SK-N-SH (cell line): ENCODE measurements around the gene PLK1. TPM values are rescaled to one million over a fixed set of nuclear protein-coding genes. Genes with fewer than 3 reads are reported as not detected.

ENCODE experiments used
- CTCF ChIA-PET: fragments of 300-600, 350-600 bp; formaldehyde crosslinking; extraction: SDS; loops from one replicate; lab custom pipeline; 2021; lab: Yijun Ruan, JAX
- POLR2A ChIA-PET: fragments of 350-600 bp; sonication (Branson Sonifier 250); formaldehyde crosslinking; extraction: SDS; loops from one replicate; lab custom pipeline; 2020; ENCODE audit warnings: antibody characterized with exemption, inconsistent platforms; lab: Yijun Ruan, JAX
- DNase-seq: peaks from one replicate; pipeline ENCODE4 v3.0.0; 2012
- H2AFZ ChIP-seq: fragments of 200-600 bp; sonication (generic); 2 replicates; pipeline ENCODE4 v1.8.1; 2016; ENCODE audit warnings: antibody characterized with exemption, mild to moderate bottlenecking, low read depth
- H3F3A ChIP-seq: fragments of 200-600 bp; sonication (generic); replicated peaks from 2 replicates; pipeline ENCODE3; 2016; ENCODE audit warnings: antibody characterized with exemption, mild to moderate bottlenecking; ENCODE audit not compliant: insufficient read depth
- H3K27ac ChIP-seq, 2 experiments: fragments of 200-500 bp in 1 of 2; fragments of 200-600 bp in 1 of 2; sonication (Bioruptor generic) in 1 of 2; sonication (generic), shearing (Covaris generic) in 1 of 2; 2 replicates each; pipeline versions ENCODE4 v1.5.1 to v1.6.1; 2014 to 2016; ENCODE audit warnings: low read depth in 2 of 2, inconsistent platforms in 1 of 2, low read length in 1 of 2, mild to moderate bottlenecking in 1 of 2, mixed read lengths in 1 of 2
- H3K27me3 ChIP-seq: fragments of 200-600 bp; sonication (generic), shearing (Covaris generic); 2 replicates; pipeline ENCODE4 v1.6.1; 2016; ENCODE audit warnings: mixed run types; ENCODE audit not compliant: insufficient read depth
- H3K36me3 ChIP-seq, 2 experiments: fragments of 200-500 bp in 1 of 2; fragments of 200-600 bp in 1 of 2; sonication (Bioruptor generic) in 1 of 2; sonication (generic) in 1 of 2; replicated peaks in 1 of 2; 2 replicates each; pipeline versions ENCODE3 to v1.5.1; 2014 to 2016; ENCODE audit warnings: low read length in 1 of 2, mild to moderate bottlenecking in 1 of 2; ENCODE audit not compliant: insufficient read depth in 2 of 2, control insufficient read depth in 1 of 2
- H3K4me1 ChIP-seq, 2 experiments: fragments of 200-500 bp in 1 of 2; fragments of 200-600 bp in 1 of 2; sonication (Bioruptor generic) in 1 of 2; sonication (generic), shearing (Covaris generic) in 1 of 2; 2 replicates each; pipeline versions ENCODE4 v1.5.1 to v1.6.1; 2014 to 2016; ENCODE audit warnings: low read depth in 1 of 2, low read length in 1 of 2, mixed run types in 1 of 2; ENCODE audit not compliant: insufficient read depth in 2 of 2, control insufficient read depth in 1 of 2
- H3K4me2 ChIP-seq: fragments of 200-600 bp; sonication (generic), shearing (Covaris generic); 2 replicates; pipeline ENCODE4 v1.6.1; 2017; ENCODE audit warnings: mixed run types
- H3K4me3 ChIP-seq, 2 experiments: fragments of 200-500 bp in 1 of 2; fragments of 200-600 bp in 1 of 2; sonication (Bioruptor generic) in 1 of 2; sonication (generic), shearing (Covaris generic) in 1 of 2; 2 replicates each; pipeline versions ENCODE4 v1.5.1 to v1.8.1; 2014 to 2016; ENCODE audit warnings: low read depth in 2 of 2, inconsistent platforms in 1 of 2, low read length in 1 of 2, mild to moderate bottlenecking in 1 of 2, mixed read lengths in 1 of 2, moderate library complexity in 1 of 2
- H3K79me2 ChIP-seq: fragments of 200-600 bp; sonication (generic); 2 replicates; pipeline ENCODE4 v1.8.1; 2017; ENCODE audit warnings: mild to moderate bottlenecking; ENCODE audit not compliant: insufficient read depth
- H3K9ac ChIP-seq: fragments of 200-600 bp; sonication (generic); 2 replicates; pipeline ENCODE4 v1.6.1; 2017; ENCODE audit warnings: mixed run types
- H3K9me2 ChIP-seq: fragments of 200-600 bp; sonication (generic); 2 replicates; pipeline ENCODE4 v1.6.1; 2017; ENCODE audit warnings: mixed run types
- H3K9me3 ChIP-seq: fragments of 200-600 bp; sonication (generic); 2 replicates; pipeline ENCODE4 v1.6.1; 2017; ENCODE audit warnings: mixed run types, mild to moderate bottlenecking, moderate library complexity
- H4K20me1 ChIP-seq: fragments of 200-600 bp; sonication (generic); 2 replicates; pipeline ENCODE4 v1.6.1; 2017; ENCODE audit warnings: mild to moderate bottlenecking, mixed run types; ENCODE audit not compliant: insufficient read depth
- CTCF ChIP-seq: fragments of 200-600 bp; sonication (generic); IDR thresholded peaks from 2 replicates; pipeline ENCODE4 v1.6.1; 2017; ENCODE audit warnings: antibody characterized with exemption, mild to moderate bottlenecking, moderate library complexity
- ELF1 ChIP-seq: IDR thresholded peaks from 2 replicates; pipeline ENCODE4 v1.4.0; 2012
- EP300 ChIP-seq, 2 experiments: IDR thresholded peaks; 2 replicates each; pipeline versions ENCODE4 v1.4.0 to v1.6.1; 2012; ENCODE audit warnings: borderline replicate concordance in 1 of 2, low read depth in 1 of 2, low read length in 1 of 2
- FOSL2 ChIP-seq: IDR thresholded peaks from 2 replicates; pipeline ENCODE4 v1.4.0; 2012; ENCODE audit warnings: low read depth, mild to moderate bottlenecking, moderate library complexity, borderline replicate concordance
- FOXJ3 ChIP-seq: sonication (generic); formaldehyde crosslinking; IDR thresholded peaks from 2 replicates; pipeline ENCODE4 v1.5.1; 2020; ENCODE audit warnings: mild to moderate bottlenecking, missing genetic modification reagents
- FOXM1 ChIP-seq: IDR thresholded peaks from 2 replicates; pipeline ENCODE4 v1.4.0; 2012; ENCODE audit warnings: low read depth, mild to moderate bottlenecking
- GABPA ChIP-seq: IDR thresholded peaks from 2 replicates; pipeline ENCODE4 v1.4.0; 2012; ENCODE audit warnings: low read depth, mild to moderate bottlenecking
- MAX ChIP-seq: IDR thresholded peaks from 2 replicates; pipeline ENCODE4 v1.4.0; 2012; ENCODE audit warnings: low read depth
- MEF2A ChIP-seq: IDR thresholded peaks from 2 replicates; pipeline ENCODE4 v1.4.0; 2012; ENCODE audit warnings: low read depth, borderline replicate concordance
- MXI1 ChIP-seq: IDR thresholded peaks from 2 replicates; pipeline ENCODE4 v1.6.1; 2012; ENCODE audit warnings: mild to moderate bottlenecking, low read depth, low read length, improper control_type of control experiment
- NFIC ChIP-seq: IDR thresholded peaks from 2 replicates; pipeline ENCODE4 v1.4.0; 2012; ENCODE audit warnings: borderline replicate concordance
- NRF1 ChIP-seq: IDR thresholded peaks from 2 replicates; pipeline ENCODE4 v1.6.1; 2012; ENCODE audit warnings: low read depth, mild to moderate bottlenecking, low read length
- POLR2AphosphoS5 ChIP-seq: IDR thresholded peaks from 2 replicates; pipeline ENCODE4 v1.6.1; 2012; ENCODE audit warnings: low read depth, low read length
- RCOR1 ChIP-seq: fragments of 150-350 bp; IDR thresholded peaks from 2 replicates; pipeline ENCODE4 v1.6.1; 2017; ENCODE audit warnings: antibody characterized with exemption, low read length
- REST ChIP-seq: IDR thresholded peaks from 2 replicates; pipeline ENCODE4 v1.6.1; 2012; ENCODE audit warnings: mild to moderate bottlenecking, low read depth, low read length, moderate library complexity
- RXRA ChIP-seq: IDR thresholded peaks from 2 replicates; pipeline ENCODE4 v1.4.0; 2012; ENCODE audit warnings: low read depth, mild to moderate bottlenecking, borderline replicate concordance
- SIN3A ChIP-seq: IDR thresholded peaks from 2 replicates; pipeline ENCODE4 v1.6.1; 2012; ENCODE audit warnings: low read depth, mild to moderate bottlenecking, low read length, moderate library complexity, borderline replicate concordance
- SMC3 ChIP-seq: IDR thresholded peaks from 2 replicates; pipeline ENCODE4 v1.6.1; 2012; ENCODE audit warnings: low read depth, low read length, improper control_type of control experiment
- TCF12 ChIP-seq: IDR thresholded peaks from 2 replicates; pipeline ENCODE4 v1.4.0; 2012
- TEAD4 ChIP-seq: IDR thresholded peaks from 2 replicates; pipeline ENCODE4 v1.4.0; 2012; ENCODE audit warnings: mild to moderate bottlenecking, borderline replicate concordance; ENCODE audit not compliant: insufficient read depth
- USF2 ChIP-seq: fragments of 150-350 bp; IDR thresholded peaks from 2 replicates; pipeline ENCODE4 v1.6.1; 2017; ENCODE audit warnings: antibody characterized with exemption, low read length, low read depth, borderline replicate concordance
- ZBTB33 ChIP-seq: IDR thresholded peaks from 2 replicates; pipeline ENCODE4 v1.4.0; 2012; ENCODE audit warnings: low read depth, borderline replicate concordance
- WGBS: methylation state at CpG from one replicate; pipeline ENCODE4 v1.1.6; 2017; ENCODE audit warnings: low lambda C conversion rate; 5-methylcytosine and 5-hydroxymethylcytosine counted together
- polyA plus RNA-seq, 3 experiments: library from polyadenylated mRNA; depleted of rRNA; stranded (reverse); fragments of >200 nt; gene quantifications; 2 replicates each; pipeline ENCODE4 v1.2.3, GENCODE V29; 2012

Gene PLK1
- polyA plus RNA-seq, 1 of the 3 experiments (the other 2 are of a cell fraction): 68.7 TPM

GRCh38 chr16:23711785-23712184 lies 33.1 kb downstream of the PLK1 start:
- Histone ChIP-seq H3K79me2 (no peaks in the 10 kb centered on the region), H3K9ac (no peak overlapping the region), H3K9me2 (no peaks in the 10 kb centered on the region), H3K4me1 (no peaks in the 10 kb centered on the region), H2AFZ (no peak overlapping the region), H3K27ac (no peak overlapping the region), H3K36me3 (no peaks in the 10 kb centered on the region), H3K4me2 (no peak overlapping the region), H3F3A (no peaks in the 10 kb centered on the region), H3K9me3 (no peaks in the 10 kb centered on the region), H3K27me3 (peaks cover 2% of the 10 kb centered on the region; the same call in 1 of the 2 replicates), H4K20me1 (no peaks in the 10 kb centered on the region), H3K4me3 (no peak overlapping the region)
- ChIA-PET POLR2A (no interaction called here), CTCF (interaction anchor here (0.5 kb wide), 1 partner anchor 16 kb away, joined by 3 read pairs; no protein-coding TSS in a partner anchor)
- DNase-seq: no peak
- TF ChIP-seq TCF12 (no peak), SMC3 (no peak), RXRA (no peak), FOSL2 (no peak), MAX (no peak), MXI1 (no peak), SIN3A (no peak), ZBTB33 (no peak), TEAD4 (no peak), FOXM1 (no peak), MEF2A (no peak), ELF1 (no peak), NRF1 (no peak), RCOR1 (no peak), NFIC (no peak)
- 20% methylated on average over 3 of the region's 4 CpGs for WGBS

GRCh38 chr16:23712976-23713375 lies 34.3 kb downstream of the PLK1 start, which contains the start of gene ERN2:
TSS of gene ERN2 (minus strand) at chr16:23713222. CDS start at chr16:23713187, 35 bp downstream.
- Histone ChIP-seq H3K79me2 (no peaks in the 10 kb centered on the region), H3K9ac (no peak within 1 kb of the TSS), H3K27me3 (peaks cover 9% of the 10 kb centered on the region; the same call in 1 of the 2 replicates), H2AFZ (no peak within 1 kb of the TSS), H4K20me1 (no peaks in the 10 kb centered on the region), H3K4me2 (no peak within 1 kb of the TSS), H3K36me3 (no peaks in the 10 kb centered on the region), H3K4me1 (no peaks in the 10 kb centered on the region), H3K9me3 (no peaks in the 10 kb centered on the region), H3F3A (no peaks in the 10 kb centered on the region), H3K9me2 (no peaks in the 10 kb centered on the region), H3K27ac (no peak within 1 kb of the TSS), H3K4me3 (no peak within 1 kb of the TSS)
- DNase-seq: no peak
- POLR2A ChIA-PET: no interaction called here
- CTCF ChIA-PET: interaction anchor here (2.8 kb wide), 1 partner anchor 14 kb away, joined by 15 read pairs; no protein-coding TSS in a partner anchor
- 42% methylated on average over 23 of the region's 37 CpGs for WGBS
- TF ChIP-seq USF2 (no peak), EP300 (IDR thresholded peaks at IDR 0.05; ENCODE audit: borderline replicate concordance in 1 of 2, low read depth in 1 of 2, low read length in 1 of 2) (no peak), CTCF (no peak), GABPA (no peak), POLR2AphosphoS5 (no peak), REST (no peak), MEF2A (no peak), FOSL2 (no peak), RXRA (no peak), ELF1 (no peak), FOXJ3 (CRISPR knock-in tag) (no peak)
